ENCODE results near the gene TAMALIN. TPM values are rescaled to one million over a fixed set of nuclear protein-coding genes. Genes with fewer than 3 reads are reported as not detected.

Gene TAMALIN
- total RNA-seq, 1 donor from 2014 or later: 50.7 TPM

GRCh38 chr12:52054833-52055730 lies 48.3 kb downstream of the TAMALIN start:
- no peak for DNase-seq (ENCODE audit: low spot score)

- DNase-seq (ENCODE audit: low spot score): no peak
Measured at GRCh38 chr12:52055731-52056711, 49.3 kb downstream of the TAMALIN start.

- no peak for DNase-seq (ENCODE audit: low spot score)
Measured at GRCh38 chr12:52056801-52057637, 50.3 kb downstream of the TAMALIN start.

- no peak for DNase-seq (ENCODE audit: low spot score)
Measured at GRCh38 chr12:52057638-52058576, 51.2 kb downstream of the TAMALIN start.

GRCh38 chr12:52058631-52059361 lies 52.0 kb downstream of the TAMALIN start:
- no peak for DNase-seq (ENCODE audit: low spot score)

GRCh38 chr12:52059582-52060497 lies 53.1 kb downstream of the TAMALIN start:
- no peak for DNase-seq (ENCODE audit: low spot score)

- no peak for DNase-seq (ENCODE audit: low spot score)
Measured at GRCh38 chr12:52060498-52061177, 53.9 kb downstream of the TAMALIN start.

- no peak for DNase-seq (ENCODE audit: low spot score)
Measured at GRCh38 chr12:52061470-52062166, 54.9 kb downstream of the TAMALIN start.

- no peak for DNase-seq (ENCODE audit: low spot score)
Measured at GRCh38 chr12:52062167-52063081, 55.7 kb downstream of the TAMALIN start.

- DNase-seq (ENCODE audit: low spot score): no peak
Measured at GRCh38 chr12:52063082-52063924, 56.6 kb downstream of the TAMALIN start.

GRCh38 chr12:52063981-52064649 lies 57.4 kb downstream of the TAMALIN start:
- no peak for DNase-seq (ENCODE audit: low spot score)

Measured in ureter (tissue), 1 donor.